ENCODE results near the gene ETV2. TPM values are rescaled to one million over a fixed set of nuclear protein-coding genes. Genes with fewer than 3 reads are reported as not detected.

ETV2 gene
- total RNA-seq, 1 donor = 0.81 TPM

- TF ChIP-seq CTCF (IDR thresholded peaks at IDR 0.05; ENCODE audit: insufficient read depth, low read length) = no peak
- no peak overlapping the region for H3K4me3 ChIP-seq (ENCODE audit: low read depth, low read length)
- DNase-seq (ENCODE audit: low read depth) = no peak
Observed at GRCh38 chr19:35615036-35615435, 26.5 kb upstream of the ETV2 start.

GRCh38 chr19:35618857-35619256, 22.7 kb upstream of the ETV2 start:
- DNase-seq (ENCODE audit: low read depth) = no peak
- H3K4me3 ChIP-seq (ENCODE audit: low read depth, low read length) = no peak overlapping the region
- TF ChIP-seq CTCF (IDR thresholded peaks at IDR 0.05; ENCODE audit: insufficient read depth, low read length) = no peak

GRCh38 chr19:35619290-35619923, 22.1 kb upstream of the ETV2 start:
- H3K4me3 ChIP-seq (ENCODE audit: low read depth, low read length) = no peak overlapping the region
- no peak for DNase-seq (ENCODE audit: low read depth)
- no peak for TF ChIP-seq CTCF (IDR thresholded peaks at IDR 0.05; ENCODE audit: insufficient read depth, low read length)

GRCh38 chr19:35620001-35620400, 21.5 kb upstream of the ETV2 start:
- no peak for DNase-seq (ENCODE audit: low read depth)

GRCh38 chr19:35621708-35622107, 19.8 kb upstream of the ETV2 start:
- no peak for DNase-seq (ENCODE audit: low read depth)
- no peak overlapping the region for H3K4me3 ChIP-seq (ENCODE audit: low read depth, low read length)
- TF ChIP-seq CTCF (IDR thresholded peaks at IDR 0.05; ENCODE audit: insufficient read depth, low read length) = no peak

More at GRCh38 chr19:35620001-35620400, 21.5 kb upstream of the ETV2 start:
- no peak overlapping the region for H3K4me3 ChIP-seq (ENCODE audit: low read depth, low read length)
- no peak for TF ChIP-seq CTCF (IDR thresholded peaks at IDR 0.05; ENCODE audit: insufficient read depth, low read length)

GRCh38 chr19:35622750-35623149, 18.8 kb upstream of the ETV2 start:
- no peak overlapping the region for H3K4me3 ChIP-seq (ENCODE audit: low read depth, low read length)
- TF ChIP-seq CTCF (IDR thresholded peaks at IDR 0.05; ENCODE audit: insufficient read depth, low read length) = no peak
- no peak for DNase-seq (ENCODE audit: low read depth)

Data from fibroblast of the aortic adventitia (primary cell).